RKO (cell line): ENCODE data around the gene ALPG.
"Not testable (repeated sequence)": the region's sequence is repeated elsewhere in the genome, so short reads cannot be mapped to it uniquely, and the experiment has no call there.

Experiments used
- DNase-seq: peaks from one replicate; pipeline ENCODE4 v3.0.0-alpha.2; 2016; ENCODE audit warnings: low spot score

Gene ALPG

DNA sequence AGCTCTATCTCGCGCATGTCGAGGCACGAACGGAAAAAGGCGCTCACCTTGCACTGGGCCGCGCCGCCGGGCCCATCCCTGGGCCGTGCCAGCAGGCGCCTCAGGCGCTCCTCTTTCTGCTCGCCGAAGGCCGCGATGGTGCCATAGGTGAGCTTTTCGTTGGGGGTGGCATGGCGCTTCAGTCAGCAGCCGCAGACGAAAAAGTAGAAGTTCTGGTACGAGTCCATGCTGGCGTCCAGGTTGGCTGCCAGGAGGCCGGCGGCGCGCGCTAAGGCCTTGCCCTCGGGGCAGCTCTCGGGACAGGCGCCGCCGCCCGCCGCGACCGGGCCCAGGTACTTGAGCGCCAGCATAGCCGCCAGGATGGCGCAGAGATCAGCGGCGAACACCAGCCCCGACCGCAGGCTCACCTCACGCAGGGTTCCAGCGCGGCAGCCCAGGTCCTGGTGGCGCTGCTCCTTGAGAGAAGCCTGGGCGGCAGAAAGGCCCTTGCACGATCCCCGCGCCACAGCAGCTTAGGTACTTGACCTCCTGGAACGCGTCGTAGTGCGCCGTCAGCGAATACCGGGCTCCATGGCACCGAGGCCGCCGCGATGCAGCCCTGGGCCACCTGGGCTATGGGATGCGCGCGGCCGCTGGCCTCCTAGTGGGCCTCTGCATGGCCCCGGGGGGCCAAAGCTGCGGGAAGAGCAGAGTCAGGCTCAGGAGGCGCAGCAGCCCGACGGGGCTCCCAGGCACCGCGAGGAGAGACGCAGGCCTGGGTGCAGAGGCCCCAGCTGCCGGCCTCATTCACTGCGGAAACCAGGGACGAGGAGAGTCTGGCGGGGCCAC lies 12.8 kb downstream of the ALPG start:
- DNase-seq, result no peak

DNA sequence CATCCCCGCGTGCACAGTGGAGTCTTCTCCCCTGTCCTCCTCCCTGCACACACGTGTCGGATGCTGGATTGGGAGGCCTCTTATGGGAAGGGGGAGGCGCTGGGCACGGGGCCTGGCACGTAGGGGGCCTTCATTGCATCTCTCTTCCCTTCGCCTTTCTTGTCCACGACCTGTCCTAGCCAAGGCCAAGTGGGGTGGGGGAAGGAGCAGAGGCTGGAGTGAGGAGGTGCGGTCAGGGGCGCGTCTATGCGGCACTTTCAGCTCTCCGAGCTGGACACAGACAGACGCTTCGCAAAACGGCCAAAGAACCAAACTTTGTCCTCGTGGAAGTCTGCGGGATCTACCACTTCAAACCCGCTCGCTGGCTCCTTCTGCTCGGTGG lies 13.4 kb downstream of the ALPG start:
- DNase-seq, result no peak

DNA sequence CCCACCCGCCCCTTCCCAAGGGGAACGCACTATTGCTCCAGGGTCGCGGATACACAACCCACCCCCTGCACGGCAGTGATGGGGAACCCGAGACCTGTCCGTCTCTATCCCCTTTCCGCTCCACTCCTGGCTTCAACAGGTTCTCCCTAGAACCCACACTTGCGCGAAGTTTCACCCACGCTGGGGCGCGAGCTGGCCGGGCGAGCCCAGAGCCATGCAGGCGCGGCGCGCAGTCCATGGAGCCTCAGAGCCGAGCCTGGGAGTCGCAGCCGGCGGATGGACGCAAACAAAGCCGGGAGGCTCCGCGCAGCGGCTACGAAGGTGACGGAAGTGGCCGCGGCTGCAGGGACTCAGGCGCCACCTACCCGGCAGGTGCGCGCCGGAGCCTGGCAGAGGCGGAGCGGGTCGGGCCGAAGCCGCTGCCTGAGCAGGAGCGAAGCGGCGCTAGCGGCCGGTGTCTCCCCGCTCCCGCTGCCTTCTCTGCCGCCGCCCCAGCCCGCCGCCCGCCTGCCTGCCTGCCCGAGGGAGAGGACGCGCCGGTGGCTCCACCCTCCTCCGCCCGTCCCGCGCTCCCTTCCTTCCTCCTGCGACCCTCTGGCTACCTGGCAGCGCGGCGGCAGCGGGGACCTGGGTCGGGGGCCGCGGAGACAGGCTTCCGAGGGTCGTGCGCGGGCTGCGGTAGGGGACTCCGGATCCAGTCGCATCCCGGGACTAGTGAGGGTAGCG lies 14.0 kb downstream of the ALPG start:
- DNase-seq, result no peak

DNA sequence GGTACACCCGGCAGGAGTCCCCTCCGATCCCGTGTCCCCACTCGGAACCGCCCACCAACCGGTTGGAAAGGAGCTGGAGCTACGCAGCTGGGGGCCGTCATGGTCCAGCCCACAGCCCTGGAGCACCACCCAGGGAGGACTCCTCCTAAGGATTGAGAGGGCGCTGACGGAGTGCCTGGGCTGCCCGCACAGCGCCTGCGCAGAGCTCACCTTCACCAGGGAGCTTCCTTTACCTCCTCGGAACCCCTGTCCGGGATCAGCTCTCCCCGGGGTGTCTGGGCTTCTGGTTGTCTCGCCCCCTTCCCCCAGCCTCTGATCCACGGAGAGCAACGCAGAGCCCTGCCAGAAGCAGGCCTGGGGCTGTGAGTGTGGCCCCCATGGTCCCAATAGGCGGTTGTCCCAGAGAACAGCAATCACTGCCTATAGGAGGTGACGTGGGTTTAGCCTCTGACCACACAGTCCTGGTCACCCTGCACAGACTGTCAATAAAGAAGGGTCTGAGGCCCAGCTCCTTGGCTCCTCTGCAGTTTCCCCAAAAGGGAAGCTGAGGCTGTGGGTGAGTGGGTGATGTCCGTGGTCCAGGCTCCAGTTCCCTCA lies 14.6 kb downstream of the ALPG start:
- DNase-seq, result no peak

DNA sequence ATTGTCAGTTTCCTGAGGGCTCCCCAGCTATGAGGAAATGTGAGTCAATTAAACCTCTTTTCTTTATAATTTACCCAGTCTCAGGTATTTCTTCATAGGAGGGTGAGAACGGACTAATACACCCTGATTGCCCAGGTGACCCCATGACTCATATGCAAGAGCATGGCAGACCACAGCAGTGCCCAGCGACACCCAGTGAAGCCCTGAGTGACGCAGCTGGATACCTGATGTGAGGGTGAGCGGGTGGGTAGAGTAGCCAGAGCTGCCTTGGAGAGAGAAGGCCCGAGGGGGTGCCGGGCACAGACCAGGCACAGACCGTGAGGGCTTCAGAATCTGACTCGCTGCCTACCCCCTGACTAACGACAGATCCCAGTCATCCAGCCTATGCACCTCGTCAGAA lies 15.4 kb downstream of the ALPG start:
- no peak for DNase-seq

DNA sequence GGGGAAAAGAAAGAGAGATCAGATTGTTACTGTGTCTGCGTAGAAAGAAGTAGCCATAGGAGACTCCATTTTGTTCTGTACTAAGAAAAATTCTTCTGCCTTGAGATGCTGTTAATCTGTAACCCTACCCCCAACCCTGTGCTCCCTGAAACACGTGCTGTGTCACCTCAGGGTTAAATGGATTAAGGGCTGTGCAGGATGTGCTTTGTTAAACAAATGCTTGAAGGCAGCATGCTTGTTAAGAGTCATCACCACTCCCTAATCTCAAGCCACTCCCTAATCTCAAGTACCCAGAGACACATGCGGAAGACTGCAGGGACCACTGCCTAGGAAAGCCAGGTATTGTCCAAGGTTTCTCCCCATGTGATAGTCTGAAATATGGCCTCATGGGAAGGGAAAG lies 16.4 kb downstream of the ALPG start:
- not testable (repeated sequence) for DNase-seq

DNA sequence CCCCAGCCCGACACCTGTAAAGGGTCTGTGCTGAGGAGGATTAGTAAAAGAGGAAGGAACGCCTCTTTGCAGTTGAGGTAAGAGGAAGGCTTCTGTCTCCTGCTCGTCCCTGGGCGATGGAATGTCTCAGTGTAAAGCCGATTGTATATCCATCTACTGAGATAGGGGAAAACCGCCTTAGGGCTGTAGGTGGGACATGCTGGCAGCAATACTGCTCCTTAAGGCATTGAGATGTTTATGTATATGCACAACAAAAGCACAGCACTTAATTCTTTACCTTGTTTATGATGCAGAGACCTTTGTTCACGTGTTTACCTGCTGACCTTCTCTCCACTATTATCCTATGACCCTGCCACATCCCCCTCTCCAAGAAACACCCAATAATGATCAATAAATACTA lies 16.8 kb downstream of the ALPG start:
- DNase-seq, result not testable (repeated sequence)

DNA sequence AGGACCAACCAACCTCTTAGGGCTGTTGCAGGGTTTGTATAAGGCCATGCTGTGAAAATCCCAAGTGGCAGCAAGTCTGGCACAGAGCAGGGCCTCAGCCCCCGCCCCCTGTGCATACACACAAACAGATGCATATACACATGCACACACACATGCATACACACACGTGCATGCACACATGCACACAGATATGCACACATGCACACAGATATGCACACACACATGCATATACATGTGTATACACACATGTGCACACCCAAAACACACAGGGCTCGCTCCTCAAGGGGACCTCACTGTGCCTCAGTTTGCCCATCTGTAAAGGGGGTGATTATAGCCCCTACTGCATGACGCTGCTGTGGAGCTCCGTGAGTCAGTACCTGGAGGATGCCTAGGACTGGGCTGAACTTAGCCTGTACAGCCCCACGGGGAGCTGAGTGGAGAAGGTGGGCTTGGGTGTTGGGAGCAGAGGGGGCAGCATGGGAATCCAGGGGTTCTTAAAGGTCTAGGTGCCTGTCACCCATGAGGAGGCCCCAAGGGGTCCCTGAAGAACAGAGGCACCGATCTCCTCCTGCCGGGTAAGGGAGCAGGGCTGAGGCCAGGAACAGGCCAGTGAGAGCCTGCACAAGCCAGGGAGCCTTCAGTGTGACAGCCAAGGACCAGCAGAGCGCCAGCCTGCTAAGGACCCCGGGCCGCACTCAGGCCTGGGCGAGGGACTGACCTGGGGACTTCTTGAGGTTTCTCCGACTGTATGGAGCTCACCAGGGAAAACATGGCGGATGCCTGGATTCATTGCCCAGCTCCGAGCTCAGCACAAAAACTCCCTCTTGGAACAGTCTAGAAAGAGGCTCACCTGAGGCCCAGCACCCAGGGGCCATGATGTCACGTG lies 25.3 kb downstream of the ALPG start:
- no peak for DNase-seq

DNA sequence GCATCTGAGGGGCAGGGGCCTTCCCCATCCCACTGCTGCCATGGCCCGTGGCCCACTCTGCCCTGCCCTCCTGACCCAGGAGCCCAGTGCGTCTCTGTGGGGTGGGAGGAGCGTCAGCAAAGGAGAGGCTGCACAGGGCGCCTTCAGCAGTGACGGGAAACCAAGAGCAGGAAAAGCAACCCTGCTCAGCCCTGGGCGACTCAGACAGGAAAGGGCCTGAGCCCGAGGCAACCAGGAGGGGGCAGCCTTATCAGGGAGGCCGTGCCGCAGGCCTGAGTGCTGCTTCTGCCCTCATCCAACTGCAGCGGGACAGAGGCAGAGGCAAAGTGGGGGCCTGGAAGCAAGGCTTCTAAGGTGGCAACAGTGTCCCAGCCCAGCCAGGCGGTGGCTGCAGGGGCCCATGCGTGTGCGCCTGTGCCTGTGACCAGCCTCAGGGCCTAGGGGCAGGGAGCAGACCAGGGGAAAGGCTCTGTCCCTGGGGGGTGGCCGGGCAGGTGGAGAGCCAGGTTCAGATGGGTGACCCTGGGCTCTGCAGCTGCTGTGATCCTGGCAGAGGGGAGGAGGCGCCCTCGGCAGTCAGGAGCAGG lies 26.0 kb downstream of the ALPG start:
- no peak for DNase-seq

DNA sequence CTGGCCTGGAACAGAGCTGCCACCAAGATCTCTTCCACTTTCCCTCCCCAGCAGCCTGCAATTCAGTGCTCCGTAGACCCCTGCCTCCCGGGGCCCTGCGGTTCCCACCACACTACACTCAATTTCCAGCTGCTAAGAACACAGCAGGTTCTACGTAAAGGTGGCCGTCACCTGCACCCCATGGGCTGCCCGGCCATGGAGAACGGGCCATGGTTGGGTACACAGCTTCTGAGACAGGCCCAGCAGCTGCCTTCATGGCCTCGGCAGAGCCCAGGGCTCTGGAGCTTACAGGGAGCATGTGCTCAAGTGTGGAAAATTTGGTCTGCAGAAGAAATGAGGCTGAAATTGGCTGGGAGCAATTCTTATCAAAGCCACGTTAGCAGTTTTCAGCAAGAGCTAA lies 27.0 kb downstream of the ALPG start:
- DNase-seq, result not testable (repeated sequence)

DNA sequence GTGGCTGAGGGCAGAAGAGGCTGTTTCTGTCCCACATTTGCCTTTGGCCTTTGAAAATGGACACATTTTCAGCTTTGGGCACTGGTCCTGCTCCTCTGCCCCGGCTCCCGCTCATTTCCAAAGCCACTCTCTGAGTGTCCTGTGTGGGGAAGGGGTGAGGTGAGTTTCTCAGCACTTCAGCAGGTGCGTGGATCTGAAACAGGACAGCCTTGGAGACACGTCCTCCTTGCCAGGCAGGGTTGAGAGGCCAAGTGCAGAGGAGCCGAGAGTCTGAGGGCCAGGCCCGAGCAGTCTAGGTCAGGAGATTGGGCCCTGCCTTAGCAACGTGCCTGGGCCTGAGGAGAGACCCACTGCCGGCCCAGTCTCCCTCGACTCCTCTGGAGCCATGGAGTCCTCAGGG lies 27.4 kb downstream of the ALPG start:
- no peak for DNase-seq

DNA sequence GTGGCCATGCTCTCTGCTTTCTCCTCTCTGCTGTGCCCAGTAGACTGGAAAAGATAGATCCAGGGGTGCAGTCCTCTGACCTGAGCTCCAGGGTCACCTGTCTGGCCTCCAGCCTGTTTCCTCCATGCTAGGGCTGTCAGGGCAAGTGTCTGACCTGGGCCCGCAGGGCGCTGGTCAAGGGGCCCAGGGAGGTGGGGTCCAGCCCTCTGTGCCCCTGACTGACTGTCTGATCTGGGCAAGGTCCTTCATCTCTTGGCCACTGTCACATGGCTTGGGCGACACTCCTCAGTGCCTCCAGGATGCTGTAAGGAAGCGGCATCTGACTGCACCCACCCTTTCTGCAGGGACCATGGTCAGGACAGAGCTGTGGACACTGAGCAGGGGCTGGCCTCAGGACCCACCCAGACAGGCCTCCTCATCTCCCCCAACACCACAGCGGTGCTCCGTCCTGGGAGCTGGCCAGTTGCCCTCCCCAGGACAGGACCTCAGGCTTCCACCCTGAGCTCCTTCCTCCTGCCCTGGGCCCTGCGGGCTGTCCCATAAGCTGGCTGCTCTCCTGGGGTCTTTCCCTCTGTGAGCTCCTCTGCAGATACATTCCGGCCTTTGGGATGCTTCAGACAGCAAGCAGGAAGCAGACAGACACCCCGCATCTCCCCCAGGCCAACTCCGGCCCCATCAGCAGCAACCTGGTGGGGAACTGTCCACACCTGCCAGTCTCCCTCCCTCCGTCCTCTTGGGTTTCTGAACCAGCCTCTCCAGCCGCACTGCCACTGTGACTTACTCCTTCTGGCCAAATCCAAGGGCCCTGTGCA lies 28.1 kb downstream of the ALPG start:
- no peak for DNase-seq

DNA sequence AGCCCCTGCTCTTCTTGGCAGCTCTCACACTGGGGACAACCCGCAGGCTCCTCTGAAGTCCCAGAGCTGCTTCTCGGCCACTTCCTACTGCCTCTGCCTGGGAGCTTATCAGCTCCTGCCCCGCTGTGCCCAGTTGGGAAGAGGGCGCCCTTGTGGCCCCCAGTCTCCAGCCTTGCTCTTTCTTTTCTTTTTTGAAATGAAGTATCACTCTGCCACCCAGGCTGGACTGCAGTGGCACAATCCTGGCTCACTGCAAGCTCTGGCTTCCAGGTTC lies 28.7 kb downstream of the ALPG start:
- no peak for DNase-seq

DNA sequence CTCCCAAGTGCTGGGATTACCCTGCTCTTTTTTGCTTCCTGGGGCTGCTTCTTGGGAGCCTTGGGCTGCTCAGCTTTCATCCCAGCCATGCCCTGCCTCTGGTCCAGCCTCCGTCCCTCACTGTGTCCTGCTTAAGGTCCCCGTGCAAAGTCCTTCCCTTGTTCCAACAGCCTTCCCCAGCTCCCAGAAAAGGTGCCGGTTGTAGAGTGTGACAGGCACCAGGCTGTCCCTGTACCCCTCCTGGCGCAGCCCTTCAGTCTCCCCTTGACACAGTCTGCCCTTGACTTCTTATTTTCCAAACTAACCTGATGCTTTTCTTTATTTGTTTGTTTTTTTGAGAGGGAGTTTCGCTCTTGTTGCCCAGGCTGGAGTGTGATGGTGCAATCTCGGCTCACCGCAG lies 29.2 kb downstream of the ALPG start:
- DNase-seq, result no peak

DNA sequence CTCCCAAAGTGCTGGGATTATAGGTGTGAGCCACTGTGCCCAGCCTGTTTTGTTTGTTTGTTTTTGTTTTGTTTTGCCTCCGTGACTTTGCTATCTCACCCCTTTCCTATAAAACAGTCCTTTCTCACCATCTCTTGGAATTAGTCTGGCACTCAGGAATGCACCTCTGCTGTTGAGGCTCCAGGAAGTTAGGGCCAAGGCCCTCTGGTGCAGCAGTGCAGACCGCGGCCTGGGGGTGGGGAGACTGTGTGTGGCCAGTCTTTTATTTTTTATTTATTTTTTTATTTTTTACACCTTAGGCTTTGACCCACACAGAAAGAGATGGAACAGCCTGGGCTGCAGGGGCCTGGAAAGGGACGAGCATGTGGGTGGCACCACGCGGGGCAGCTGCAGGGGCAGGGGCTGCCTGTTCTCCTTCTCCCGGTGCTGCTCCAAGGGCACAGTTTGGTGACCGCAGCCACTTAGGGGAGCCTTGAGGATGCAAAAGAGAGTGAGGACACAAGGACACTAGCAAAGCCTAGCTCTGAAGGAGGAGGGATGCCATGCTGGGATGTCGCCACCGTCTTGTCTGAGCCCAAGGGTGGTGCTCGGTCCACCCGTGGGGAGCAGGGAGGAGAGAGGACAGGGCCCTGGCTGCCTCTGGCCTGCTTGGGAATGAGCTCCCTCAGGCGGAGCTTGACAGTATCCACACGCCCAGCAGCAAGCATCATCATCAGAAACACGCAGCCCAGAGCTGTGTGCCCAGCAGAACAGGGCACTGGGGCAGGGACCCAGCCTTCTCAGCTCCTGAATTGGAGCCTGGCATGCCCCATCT lies 29.9 kb downstream of the ALPG start:
- DNase-seq, result no peak

DNA sequence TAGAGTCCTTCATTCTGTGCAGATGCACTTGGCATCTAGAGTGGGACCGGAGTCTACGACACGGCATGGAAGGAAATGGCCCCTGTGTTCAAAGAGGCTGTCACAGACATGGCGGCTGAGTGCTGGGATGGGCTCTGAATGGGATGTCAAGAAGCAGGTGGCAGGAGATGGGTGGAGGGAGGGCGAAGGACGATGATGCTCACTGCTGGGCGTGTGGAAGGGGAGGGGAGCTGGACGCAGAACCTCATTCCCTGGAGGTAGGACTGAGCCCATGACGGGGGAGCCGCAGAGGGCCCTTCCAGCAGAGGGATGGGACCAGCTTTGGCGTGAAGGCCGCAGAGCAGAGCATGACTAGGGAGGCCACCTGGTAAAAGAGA lies 30.5 kb downstream of the ALPG start:
- no peak for DNase-seq

DNA sequence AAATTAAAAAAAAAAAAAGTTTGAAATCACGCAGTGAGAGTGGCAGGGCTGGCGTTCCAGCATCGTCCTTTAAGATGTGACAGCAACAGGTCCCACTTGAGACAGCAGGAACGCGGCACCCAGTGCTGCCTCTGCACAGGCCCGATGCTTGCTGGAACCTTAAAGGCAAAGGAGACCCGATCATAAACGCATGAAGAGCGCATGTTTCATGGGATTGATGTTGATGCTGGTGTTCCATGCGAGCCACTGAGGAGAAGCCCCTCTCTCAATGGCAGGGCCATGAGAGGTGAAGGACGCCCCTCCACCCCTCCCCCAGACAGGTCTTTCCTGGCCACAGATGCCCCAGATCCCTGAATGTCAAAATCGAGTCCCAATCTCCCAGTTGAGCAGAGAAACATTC lies 31.4 kb downstream of the ALPG start:
- no peak for DNase-seq

DNA sequence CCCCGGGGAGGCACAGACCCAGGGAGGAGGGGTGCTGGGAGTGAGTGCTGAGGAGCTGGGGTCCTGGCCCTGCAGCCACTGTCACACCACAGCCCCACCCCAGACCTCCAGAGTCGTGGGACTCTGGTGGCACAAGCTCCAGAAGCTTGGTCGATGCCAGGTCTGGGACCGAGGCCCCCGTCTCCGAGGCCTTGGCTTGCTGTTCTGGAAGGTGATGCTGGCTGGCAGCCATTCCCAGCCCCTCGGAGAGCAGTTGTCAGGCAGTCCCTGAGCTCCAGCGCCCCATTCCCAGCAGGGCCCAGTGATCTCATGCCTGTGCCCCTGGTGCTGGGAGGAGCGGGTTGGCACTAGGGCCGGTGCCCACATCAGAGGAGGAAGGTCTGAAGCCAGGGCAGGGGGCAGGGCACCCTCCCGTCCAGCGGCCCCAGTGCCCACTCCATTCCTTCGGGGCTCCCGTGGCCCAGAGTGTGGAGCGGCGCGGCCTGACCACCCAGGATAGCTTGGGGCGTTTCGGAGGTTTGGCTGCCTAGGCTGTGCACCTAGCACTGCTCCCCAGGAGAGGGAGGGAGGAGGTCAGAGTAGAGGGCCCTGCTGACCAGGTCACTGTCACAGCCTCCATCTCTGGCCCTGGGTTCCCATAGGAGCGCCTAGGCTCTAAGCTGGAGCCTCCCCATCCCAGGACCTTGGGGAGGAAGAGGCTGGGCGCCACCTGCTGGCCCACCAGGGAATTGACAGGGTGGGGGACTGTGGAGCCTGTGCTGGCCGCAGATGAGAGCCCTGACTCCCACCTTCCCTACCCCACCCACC lies 32.5 kb downstream of the ALPG start:
- no peak for DNase-seq

DNA sequence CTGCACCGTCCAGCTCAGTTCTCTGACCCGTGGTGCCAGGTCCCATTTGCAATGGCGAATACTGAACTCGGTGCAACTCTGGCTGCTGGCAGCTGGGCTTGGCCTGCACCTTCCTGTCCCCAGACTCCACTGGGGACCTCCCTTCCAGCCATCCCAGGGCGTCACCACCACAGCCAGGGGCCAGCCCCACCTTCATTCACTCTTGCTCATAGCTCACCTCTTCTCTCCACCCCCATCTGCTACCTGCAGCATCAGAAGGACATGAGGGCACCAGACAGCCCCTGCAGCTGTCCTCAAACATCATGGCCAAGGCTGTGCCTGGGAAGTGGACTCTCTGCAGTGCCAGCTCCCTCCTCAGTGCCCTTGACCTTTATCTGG lies 33.1 kb downstream of the ALPG start:
- DNase-seq, result no peak
